KOPT-K1 (cell line): ENCODE results near the gene PPP2R5A.
"Not testable (repeated sequence)": the region's sequence is repeated elsewhere in the genome, so short reads cannot be mapped to it uniquely, and the experiment has no call there.

Source experiments
- H3K27ac ChIP-seq: fragments of 200-600 bp; sonication (generic); 2 replicates; pipeline ENCODE4 v1.5.1; 2016; ENCODE audit warnings: antibody characterized with exemption, mild to moderate bottlenecking, low read depth, low read length; ENCODE audit not compliant: poor library complexity, severe bottlenecking
- H3K36me3 ChIP-seq: fragments of 200-600 bp; sonication (generic); 2 replicates; pipeline ENCODE4 v1.5.1; 2017; ENCODE audit warnings: antibody characterized with exemption, mild to moderate bottlenecking, low read length, moderate library complexity; ENCODE audit not compliant: insufficient read depth
- H3K9me3 ChIP-seq: fragments of 200-600 bp; sonication (generic); 2 replicates; pipeline ENCODE4 v1.5.1; 2017; ENCODE audit warnings: antibody characterized with exemption, low read length, mild to moderate bottlenecking; ENCODE audit not compliant: insufficient read depth, poor library complexity, severe bottlenecking

PPP2R5A gene

DNA sequence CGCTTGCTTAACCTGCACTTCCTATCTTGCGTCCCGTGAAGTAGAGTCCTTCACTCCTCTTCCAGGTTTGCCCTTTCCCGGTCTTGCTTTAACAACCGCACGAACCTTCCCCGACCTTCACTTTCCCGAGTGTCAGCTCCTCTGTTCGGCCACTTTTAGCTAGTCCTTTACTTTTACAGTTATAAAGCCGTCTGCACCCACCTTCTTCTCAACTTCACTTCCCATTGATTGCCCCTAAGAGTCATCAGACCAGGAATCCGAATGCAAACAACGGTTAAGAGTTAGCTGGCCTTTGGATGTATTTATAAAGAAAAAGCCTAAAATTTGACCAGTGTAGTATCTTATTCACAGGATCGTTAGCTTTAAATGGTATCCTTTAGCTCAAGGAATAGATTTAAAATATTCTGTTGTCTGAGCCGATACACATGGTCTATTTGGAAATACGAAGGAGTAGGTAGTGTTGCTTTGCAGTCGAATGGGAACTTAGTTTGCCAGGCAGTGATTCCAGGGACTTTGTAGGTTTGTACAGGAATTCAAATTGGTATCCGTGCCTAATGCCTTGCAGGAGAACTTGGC lies 1.4 kb downstream of the PPP2R5A start:
- H3K36me3 ChIP-seq, result no peaks in the 10 kb centered on the region
- H3K9me3 ChIP-seq, result no peaks in the 10 kb centered on the region
- peak overlapping the region; percentile 81 for H3K27ac ChIP-seq

DNA sequence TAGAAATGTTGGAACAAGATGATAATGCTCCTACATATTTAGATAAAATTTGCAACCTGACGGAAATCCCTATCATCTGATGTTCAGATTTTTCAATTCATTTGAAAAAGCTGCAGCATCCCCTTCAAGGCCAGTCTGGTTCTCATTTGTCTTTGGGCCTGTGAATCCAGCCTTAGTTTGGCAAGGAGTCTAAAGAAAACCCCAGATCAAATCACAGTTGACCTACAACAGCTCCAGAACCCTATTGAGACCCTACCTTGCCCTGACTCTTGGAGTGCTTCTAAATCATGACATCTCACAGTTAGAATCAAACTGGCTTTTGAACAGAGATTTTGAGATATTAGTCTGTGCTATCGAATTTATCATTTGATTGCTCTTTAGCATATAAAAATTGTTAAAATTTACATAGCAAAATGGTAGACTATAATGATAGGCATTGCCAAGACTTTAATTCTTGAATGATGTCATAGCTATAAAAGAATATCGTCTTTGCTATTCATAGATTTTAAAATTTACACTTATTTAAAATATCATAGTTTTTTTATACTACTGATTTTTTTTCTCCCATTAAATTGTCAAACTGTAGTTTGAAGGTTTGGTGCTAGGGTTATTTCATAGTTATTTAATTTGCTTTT lies 2.2 kb downstream of the PPP2R5A start:
- H3K27ac ChIP-seq, result no peak overlapping the region
- H3K36me3 ChIP-seq, result no peaks in the 10 kb centered on the region
- H3K9me3 ChIP-seq, result no peaks in the 10 kb centered on the region

GRCh38 chr1:212287995-212288394 lies 2.8 kb downstream of the PPP2R5A start:
- H3K27ac ChIP-seq, H3K36me3 ChIP-seq, H3K9me3 ChIP-seq: not testable (repeated sequence)

DNA sequence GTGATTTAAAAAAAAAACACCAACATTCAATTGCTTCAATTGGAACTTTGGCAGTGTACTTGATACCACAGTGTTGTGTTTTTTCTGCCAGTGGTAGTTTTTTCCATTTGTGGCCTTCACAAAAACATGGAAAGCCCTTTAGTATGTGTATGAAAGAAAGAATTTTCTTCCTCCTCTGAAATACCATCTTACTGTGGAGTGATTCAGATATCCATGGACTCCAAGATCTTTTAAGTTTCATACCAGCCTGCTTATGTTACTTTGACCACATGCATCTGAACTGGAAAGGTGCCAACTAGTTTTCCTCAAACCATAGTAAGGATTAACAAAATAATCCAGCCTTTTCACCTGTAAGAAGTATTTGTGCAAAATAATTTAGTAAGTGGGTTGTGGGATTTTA lies 3.4 kb downstream of the PPP2R5A start:
- Histone ChIP-seq H3K9me3 (no peaks in the 10 kb centered on the region), H3K36me3 (no peaks in the 10 kb centered on the region), H3K27ac (no peak overlapping the region)

GRCh38 chr1:212289262-212290077 lies 4.3 kb downstream of the PPP2R5A start:
- Histone ChIP-seq H3K36me3 (no peaks in the 10 kb centered on the region), H3K27ac (no peak overlapping the region), H3K9me3 (no peaks in the 10 kb centered on the region)

DNA sequence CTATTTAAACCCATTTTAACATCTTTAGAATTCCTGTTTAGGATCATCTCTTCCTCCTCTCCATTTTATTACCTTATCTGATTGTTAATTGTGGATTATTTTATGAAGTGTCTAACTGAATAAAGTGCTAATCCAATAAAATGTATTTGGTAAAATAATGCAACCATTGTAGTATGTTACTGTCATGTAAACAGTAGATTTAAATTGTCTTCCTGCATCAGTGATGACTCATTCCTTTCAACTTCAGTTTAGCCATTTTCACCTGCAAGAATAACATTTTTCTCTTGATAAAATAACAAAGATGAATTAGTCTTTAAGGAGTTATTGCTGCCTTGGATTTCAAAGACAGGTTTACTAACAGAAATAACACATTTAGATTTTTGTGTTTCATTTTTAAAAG lies 5.4 kb downstream of the PPP2R5A start:
- Histone ChIP-seq H3K27ac (no peak overlapping the region), H3K36me3 (no peaks in the 10 kb centered on the region), H3K9me3 (no peaks in the 10 kb centered on the region)

DNA sequence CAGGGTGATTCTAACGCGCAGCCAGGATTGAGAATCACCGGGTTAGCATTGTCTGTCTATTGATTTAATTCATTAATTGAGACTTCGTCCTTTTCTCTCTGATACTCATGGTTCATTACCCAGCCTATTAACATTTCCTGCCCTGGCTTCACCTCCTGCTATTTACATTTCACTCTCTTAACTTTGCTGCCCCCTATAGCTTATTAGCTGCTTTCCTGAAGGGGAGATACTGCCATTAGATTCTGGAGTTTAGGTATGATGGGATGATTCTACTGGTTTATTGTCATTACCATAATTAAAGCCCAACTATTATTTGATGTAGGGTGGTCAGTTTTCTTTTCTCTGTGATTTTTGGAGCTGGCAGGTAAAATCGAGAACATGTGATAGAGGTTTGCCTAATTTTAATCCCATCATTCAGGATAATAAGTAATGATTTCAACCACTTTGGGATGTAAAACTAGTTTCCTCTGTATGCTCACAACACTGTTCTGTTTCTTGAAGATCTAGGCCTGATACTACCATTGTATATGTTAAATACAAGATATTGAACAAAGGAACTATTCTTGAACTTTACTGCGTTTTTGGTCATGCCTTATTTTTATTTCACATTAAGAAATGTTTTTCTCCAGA lies 6.4 kb downstream of the PPP2R5A start:
- no peak overlapping the region for H3K27ac ChIP-seq
- H3K9me3 ChIP-seq, result no peaks in the 10 kb centered on the region
- H3K36me3 ChIP-seq, result no peaks in the 10 kb centered on the region

DNA sequence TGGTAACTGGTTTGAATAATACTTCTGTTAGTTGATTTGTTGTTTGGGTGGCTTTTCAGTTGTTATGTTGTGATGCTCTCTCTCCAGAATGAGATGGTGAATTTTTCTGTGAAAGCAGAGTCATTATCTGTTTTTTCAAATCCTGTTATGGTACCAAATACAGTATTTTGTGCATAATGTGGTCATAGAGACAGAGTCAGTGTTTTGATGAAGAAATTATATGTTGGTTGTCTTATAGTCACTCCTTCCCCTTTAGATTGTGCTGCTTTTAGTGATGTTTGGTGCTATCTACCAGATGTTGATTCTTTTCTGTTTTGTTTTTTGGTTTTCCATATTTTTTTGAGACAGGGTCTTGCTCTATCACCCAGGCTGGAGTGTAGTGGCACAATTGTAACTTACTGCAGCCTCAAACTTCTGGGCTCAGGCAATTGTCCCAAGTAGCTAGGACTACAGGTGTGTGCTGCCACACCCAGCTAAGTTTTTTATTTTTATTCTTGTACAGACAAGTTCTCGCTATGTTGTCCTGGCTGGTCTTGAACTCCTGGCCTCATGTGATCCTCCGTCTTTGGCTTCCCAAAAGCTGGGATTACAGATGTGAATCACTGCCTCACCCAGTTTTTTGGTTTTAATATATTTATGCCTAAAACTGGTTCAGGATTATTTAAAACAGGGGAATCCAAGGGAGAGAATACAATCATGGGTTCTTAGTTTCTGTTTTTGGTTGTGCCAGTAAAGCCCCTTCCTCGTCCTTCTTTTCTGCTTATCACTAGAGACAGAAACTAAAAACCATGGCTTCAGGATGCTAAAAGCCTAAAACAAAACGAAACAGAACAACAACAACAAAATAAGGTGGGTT lies 7.3 kb downstream of the PPP2R5A start:
- no peaks in the 10 kb centered on the region for H3K9me3 ChIP-seq
- no peak overlapping the region for H3K27ac ChIP-seq
- H3K36me3 ChIP-seq, result no peaks in the 10 kb centered on the region

DNA sequence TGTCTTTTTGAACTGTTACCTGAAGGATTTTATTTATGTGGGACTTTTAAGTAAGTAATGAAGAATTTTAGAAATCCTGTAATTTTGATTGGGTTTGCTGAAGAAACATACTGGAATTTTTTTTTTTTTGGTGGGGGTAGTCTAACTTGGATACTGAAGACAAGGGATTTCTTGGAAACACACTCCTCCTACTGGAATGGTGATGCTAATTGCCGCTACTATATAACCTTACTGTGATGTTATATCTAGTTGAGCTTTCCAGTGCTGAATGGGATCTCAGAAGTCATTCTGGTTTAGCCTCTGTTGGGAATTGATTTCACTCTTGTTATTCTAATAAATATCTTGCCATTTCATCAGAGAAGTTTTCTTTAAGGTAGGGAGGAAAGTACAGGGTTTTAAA lies 8.4 kb downstream of the PPP2R5A start:
- H3K9me3 ChIP-seq, result no peaks in the 10 kb centered on the region
- H3K27ac ChIP-seq, result no peak overlapping the region
- H3K36me3 ChIP-seq, result no peaks in the 10 kb centered on the region

DNA sequence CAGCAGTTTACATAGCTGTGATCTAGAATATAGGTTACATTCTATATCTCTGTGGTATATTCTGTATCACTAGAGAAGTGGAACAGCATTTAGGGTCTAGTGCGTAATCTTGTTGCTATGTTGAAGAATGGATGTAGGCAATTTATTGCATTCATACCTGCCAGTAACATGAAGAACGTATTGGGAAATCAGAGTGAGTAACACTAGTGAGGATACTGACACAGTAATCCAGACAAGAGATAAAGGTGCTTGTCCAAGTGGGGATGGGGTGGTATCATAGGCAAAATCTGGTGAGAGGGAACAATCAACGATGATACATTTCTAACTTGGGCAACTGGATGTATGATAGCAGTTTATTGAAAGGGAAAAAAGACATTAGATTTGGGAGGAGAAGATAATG lies 9.8 kb downstream of the PPP2R5A start:
- no peaks in the 10 kb centered on the region for H3K36me3 ChIP-seq
- H3K27ac ChIP-seq, result no peak overlapping the region
- H3K9me3 ChIP-seq, result no peaks in the 10 kb centered on the region

- Histone ChIP-seq H3K27ac (no peak overlapping the region), H3K36me3 (no peaks in the 10 kb centered on the region), H3K9me3 (no peaks in the 10 kb centered on the region)
Measured at GRCh38 chr1:212295579-212295978, 10.4 kb downstream of the PPP2R5A start.

GRCh38 chr1:212297338-212297737 lies 12.1 kb downstream of the PPP2R5A start:
- Histone ChIP-seq H3K36me3 (no peaks in the 10 kb centered on the region), H3K9me3 (no peaks in the 10 kb centered on the region), H3K27ac (no peak overlapping the region)

DNA sequence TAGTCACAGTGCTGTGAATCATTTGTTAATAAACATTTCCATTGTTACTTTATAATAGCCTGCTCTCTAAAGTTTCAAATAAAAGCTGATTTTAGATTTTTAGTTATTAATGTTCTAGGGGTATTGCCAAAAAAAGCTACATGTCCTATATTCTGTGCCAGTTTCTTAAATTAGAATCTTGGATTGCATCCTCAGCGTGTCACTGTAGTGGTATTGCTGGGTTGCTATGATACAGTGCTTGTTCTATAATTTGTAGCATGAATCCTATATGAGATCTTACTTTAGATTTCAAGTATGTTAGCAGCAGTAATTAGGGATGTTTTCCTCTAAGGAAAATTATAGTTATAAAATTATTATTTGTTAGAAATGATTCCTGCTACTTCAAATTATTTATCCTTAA lies 16.4 kb downstream of the PPP2R5A start:
- Histone ChIP-seq H3K9me3 (no peaks in the 10 kb centered on the region), H3K36me3 (no peaks in the 10 kb centered on the region), H3K27ac (no peak overlapping the region)

DNA sequence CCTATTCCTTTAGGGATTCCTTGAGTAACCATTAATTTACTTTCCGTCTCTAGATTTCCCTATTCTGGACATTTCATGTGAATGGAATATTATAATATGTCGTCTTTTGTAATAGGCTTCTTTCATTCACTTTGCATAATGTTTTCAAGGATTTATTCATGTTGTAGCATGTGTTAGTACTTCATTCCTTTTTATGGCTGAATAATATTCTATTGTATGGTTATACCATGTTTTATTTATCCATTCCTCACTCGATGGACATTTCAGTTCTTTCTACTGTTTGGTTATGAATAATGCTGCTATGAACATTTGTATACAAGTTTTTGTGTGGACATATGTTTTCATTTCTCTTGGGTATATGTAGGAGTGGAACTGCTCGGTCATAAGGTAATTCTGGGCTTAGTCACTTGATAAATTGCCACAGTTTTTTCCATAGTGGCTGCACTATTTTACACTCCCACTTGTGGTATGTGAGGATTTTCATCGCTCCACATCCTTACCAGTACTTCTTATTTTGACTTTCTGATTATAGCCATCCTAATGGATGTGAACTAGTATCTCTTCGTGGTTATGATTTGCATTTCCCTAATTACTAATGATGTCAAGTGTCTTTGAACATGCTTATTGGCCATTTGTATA lies 17.7 kb downstream of the PPP2R5A start:
- Histone ChIP-seq H3K27ac (no peak overlapping the region), H3K9me3 (no peaks in the 10 kb centered on the region)

More for the DNA sequence above, 17.7 kb downstream of the PPP2R5A start:
- H3K36me3 ChIP-seq, result no peaks in the 10 kb centered on the region
